OCI-LY1 (cell line): ENCODE data around the gene SERPINB8.

ENCODE experiments used
- EZH2 ChIP-seq: fragments of 200-600 bp; sonication (generic), shearing (Covaris generic); IDR thresholded peaks from 2 replicates; pipeline ENCODE4 v1.8.0; 2017; ENCODE audit warnings: borderline replicate concordance, mixed run types, mild to moderate bottlenecking, antibody characterized with exemption, low read length, moderate library complexity, mixed read lengths
- TF ChIP-seq, protein P1 (sequence below): fragments of 200-600 bp; sonication (generic), shearing (Covaris generic); IDR thresholded peaks from 2 replicates; pipeline ENCODE4 v1.5.1; 2017; ENCODE audit warnings: mild to moderate bottlenecking, antibody characterized with exemption, low read length, moderate library complexity, mixed read lengths

DNA sequence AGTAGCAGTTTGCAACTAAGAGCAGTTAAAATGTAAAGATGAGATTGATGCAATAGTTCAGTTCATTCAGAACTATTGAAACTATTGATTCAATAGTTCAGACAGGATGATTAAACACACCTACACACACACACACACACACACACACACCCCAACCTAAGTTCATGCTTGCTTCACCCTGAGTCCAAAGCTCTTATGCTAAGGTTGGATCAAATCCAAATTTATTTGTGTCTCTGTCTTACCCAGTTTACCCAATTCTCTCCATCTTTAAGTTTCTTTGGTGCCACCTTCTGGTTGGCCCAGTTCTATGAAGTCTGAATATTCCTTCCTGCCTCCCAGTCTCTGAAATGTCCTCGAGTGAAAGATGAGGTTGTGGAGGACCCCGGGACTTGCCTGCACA, 5.1 kb downstream of the SERPINB8 start:
- TF ChIP-seq, protein P1, sequence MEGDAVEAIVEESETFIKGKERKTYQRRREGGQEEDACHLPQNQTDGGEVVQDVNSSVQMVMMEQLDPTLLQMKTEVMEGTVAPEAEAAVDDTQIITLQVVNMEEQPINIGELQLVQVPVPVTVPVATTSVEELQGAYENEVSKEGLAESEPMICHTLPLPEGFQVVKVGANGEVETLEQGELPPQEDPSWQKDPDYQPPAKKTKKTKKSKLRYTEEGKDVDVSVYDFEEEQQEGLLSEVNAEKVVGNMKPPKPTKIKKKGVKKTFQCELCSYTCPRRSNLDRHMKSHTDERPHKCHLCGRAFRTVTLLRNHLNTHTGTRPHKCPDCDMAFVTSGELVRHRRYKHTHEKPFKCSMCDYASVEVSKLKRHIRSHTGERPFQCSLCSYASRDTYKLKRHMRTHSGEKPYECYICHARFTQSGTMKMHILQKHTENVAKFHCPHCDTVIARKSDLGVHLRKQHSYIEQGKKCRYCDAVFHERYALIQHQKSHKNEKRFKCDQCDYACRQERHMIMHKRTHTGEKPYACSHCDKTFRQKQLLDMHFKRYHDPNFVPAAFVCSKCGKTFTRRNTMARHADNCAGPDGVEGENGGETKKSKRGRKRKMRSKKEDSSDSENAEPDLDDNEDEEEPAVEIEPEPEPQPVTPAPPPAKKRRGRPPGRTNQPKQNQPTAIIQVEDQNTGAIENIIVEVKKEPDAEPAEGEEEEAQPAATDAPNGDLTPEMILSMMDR, result peak; percentile 39; the same call in 1 of the 2 replicates
- no peak for TF ChIP-seq EZH2
